HEK293T (cell line): ENCODE results near the gene PLCB4.

Source experiments
- ELF4 ChIP-seq: fragments of 450-650 bp; IDR thresholded peaks from 2 replicates; pipeline ENCODE4 v1.6.1; 2017; ENCODE audit warnings: antibody characterized with exemption
- FOXM1 ChIP-seq: fragments of 450-650 bp; IDR thresholded peaks from 2 replicates; pipeline ENCODE4 v1.6.1; 2017; ENCODE audit warnings: mild to moderate bottlenecking, borderline replicate concordance
- HDGF ChIP-seq: fragments of 450-650 bp; IDR thresholded peaks from 2 replicates; pipeline ENCODE4 v1.6.1; 2017; ENCODE audit warnings: antibody characterized with exemption, borderline replicate concordance
- LEF1 ChIP-seq: fragments of 450-650 bp; IDR thresholded peaks from 2 replicates; pipeline ENCODE4 v1.6.1; 2017; ENCODE audit warnings: mild to moderate bottlenecking, borderline replicate concordance
- NFRKB ChIP-seq: fragments of 450-650 bp; IDR thresholded peaks from 2 replicates; pipeline ENCODE4 v1.6.1; 2016; ENCODE audit warnings: mild to moderate bottlenecking, moderate library complexity
- SP1 ChIP-seq: fragments of 450-650 bp; IDR thresholded peaks from 2 replicates; pipeline ENCODE4 v1.6.1; 2017
- TARDBP ChIP-seq: fragments of 450-650 bp; IDR thresholded peaks from 2 replicates; pipeline ENCODE4 v1.6.1; 2016

DNA sequence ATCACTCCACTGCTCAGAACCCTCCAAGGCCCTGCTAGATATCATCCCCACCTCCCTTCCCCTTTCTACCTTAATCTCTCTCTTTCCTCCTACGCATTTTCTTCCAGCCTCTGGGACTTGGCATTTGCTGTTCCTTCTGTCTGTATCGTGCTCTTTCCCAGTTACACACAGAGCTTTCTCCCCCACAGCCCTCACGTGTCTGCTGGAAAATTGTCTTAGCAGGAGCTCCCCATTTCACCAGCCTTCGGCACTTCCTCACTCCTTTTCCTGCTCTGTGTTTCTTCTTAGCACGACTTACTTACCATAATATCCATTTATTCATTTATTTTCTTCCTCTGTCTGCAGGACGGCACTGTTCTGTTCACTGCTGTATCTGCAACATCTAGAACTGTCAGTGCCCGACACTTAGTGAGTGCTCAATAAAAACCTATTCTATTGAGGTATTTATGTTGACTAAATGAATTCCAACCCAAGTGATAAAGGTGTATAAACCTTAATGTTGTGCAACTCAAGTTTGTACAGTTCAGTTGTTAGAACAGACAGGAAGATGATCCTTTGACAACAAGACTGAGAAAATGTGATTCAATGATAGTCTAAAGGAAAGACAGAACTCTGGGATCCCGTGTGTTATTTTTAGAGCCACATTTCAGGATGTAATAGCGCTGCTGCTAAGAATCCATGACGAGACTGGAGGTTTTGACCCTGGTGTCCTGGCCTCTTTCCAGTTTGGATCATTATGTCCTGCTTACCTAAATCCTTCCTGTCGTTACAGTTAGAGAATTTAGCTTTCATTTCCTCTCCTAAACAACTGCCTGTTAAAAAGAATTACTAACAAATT, 275.4 kb downstream of the PLCB4 start:
- TF ChIP-seq SP1: no peak
- no peak for TF ChIP-seq FOXM1
- no peak for TF ChIP-seq NFRKB
- no peak for TF ChIP-seq LEF1
- no peak for TF ChIP-seq TARDBP
- TF ChIP-seq ELF4: no peak
- TF ChIP-seq HDGF: no peak
